DMS 273 (cell line): ENCODE data around the gene SCAF11.

Source experiments
- DNase-seq: peaks from one replicate; lab custom pipeline; 2025; ENCODE audit not compliant: unreplicated experiment; lab: John Stamatoyannopoulos, UW

The SCAF11 gene

GRCh38 chr12:45930369-45930768 lies 60.0 kb downstream of the SCAF11 start:
- no peak for DNase-seq

DNA sequence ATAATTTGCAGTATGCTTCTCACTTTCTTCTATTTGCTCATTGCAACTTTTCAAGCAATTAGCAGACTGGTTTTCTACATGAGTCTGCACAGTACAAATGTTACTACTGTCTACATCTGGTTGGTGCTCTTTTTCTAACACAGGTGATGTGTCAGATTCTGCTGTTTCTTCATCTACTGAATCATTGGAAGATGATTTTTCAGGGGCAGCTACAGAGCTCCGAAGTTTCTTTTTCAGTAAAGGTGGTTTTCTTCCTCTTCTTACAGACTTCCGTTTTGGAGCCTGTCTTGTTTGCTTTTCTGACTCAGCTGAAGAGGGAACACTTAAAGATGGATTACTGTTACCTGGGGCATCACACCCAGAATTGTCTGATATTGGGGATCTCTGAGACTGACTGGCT lies 62.1 kb downstream of the SCAF11 start:
- no peak for DNase-seq

DNA sequence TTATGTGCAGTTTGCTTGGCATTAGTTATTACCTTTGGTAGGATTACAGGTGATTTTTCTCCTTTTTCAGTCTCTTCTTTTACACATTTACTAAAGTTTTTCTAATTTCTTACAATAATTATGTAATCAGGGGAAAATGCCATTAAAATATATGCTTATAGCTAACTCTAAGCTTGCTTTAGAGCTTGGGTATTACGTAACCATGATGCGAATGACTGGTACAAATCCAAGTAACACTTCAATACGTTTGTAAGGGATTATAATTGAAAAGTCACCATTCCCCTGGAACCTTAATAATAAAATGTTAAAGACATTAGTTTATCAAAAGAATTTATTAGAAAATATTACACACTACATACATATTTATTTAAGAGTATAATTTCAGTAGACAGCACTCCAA lies 71.6 kb downstream of the SCAF11 start:
- no peak for DNase-seq

GRCh38 chr12:45915405-45915804 lies 75.0 kb downstream of the SCAF11 start:
- no peak for DNase-seq

GRCh38 chr12:45914090-45914489 lies 76.3 kb downstream of the SCAF11 start:
- peak; percentile 19 for DNase-seq

DNA sequence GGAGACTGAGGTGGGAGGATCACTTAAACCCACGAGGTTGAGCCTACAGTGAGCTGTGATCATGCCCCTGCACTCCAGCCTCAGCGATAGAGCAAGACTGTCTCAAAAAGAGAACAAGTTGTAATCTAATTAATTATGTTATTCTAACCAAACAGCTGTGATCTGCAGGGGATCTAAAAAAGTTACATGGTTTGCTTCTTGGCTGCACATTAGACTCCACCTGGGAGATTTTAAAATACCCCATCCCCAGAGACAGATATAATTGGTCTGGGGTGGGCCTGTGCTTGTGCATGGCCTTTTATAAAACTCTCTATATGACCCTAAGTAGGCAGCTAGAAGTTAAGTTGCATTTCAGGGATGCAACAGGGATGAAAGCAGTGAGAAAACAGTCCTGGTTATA lies 76.7 kb downstream of the SCAF11 start:
- DNase-seq: peak; percentile 3

DNA sequence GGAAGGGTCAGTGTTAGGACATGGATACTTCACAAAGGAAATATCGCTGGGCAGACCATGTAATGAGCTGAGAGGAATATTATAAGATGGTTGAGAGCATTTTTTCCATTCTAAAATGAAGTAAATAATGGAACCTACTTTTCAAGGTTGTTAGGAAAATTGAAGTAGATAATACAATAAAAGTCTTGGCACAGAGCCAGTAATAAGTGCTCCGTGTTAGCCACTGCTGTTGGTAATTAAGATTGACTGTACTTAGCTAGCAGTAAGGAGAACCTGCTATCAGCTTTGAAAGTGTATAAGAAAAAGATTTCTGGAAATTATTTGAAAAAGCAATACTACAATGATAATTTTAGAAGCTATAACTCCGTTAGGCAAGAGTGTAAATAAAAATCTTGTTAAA lies 77.6 kb downstream of the SCAF11 start:
- peak; percentile 7 for DNase-seq

DNA sequence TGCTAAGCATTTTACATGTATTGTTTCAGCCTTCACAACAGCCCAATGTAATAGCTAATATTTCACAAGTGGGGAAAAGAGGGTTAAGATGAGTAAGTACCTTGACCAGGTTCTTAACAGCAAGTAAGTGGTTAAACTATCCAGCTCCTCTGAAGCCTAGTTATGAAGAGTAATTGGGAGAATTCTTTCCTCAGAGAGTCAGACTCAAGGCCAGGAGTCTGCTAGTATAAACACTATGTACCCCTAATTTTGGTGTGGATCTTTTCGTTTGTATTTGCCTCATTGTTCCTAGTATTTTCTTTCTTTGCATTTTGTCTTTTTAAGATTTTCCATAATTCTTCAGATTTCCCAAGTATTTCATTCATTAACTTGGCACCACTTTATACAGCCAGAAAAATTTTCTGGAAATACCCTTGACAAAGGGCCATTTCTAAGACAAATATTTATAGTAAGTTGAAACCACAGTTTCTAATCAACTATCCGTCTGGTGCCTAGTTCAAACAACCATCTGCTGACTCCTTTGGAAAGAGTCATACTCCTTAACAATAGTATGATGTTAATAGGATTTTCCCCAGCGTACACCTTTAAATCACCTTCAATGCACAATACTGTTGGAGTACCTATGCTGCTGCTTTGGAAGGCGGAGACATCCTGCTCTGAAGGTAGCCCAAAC lies 81.2 kb downstream of the SCAF11 start:
- peak; percentile 50 for DNase-seq

GRCh38 chr12:45907955-45908354 lies 82.4 kb downstream of the SCAF11 start:
- no peak for DNase-seq

- DNase-seq: no peak
These were observed 92.3 kb downstream of the SCAF11 start for GRCh38 chr12:45898094-45898493.

DNA sequence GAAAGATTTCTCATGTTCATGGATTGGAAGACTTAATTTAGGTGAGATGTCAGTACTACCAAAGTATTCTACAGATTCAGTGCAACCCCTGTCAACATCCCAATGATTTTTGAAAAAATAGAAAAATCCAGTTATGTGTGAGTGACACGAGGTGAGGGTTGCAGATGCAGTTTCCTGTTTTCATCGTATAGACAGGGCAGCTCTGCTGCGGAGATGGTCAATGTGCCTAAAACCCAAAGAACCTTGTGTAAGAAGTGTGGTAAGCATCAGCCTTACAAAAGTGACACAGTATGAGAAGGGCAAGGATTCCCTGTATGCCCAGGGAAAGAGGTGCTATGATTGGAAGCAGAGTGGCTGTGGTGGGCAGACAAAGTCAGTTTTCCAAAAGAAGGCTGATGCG lies 94.4 kb downstream of the SCAF11 start:
- DNase-seq: no peak

- DNase-seq: no peak
These were observed 97.1 kb downstream of the SCAF11 start for GRCh38 chr12:45893240-45893639.

DNA sequence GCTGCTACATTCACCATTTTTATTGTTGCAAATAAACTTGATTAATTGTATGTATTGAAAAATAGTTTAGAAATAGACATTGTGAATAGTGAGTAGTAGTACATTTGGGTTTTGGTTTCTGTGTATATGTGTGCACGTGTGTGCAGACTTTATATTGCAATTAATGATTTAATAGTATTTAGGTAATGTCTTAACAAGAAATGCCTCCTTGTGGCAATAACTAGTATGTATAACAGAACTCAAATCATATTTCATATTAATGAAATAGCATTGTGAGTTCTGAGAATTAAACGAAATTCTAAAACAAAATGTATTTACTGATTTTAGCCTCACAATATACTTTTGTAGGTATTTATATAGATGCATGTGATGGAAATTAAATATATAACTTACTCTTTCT lies 100.1 kb downstream of the SCAF11 start:
- no peak for DNase-seq

- no peak for DNase-seq
These were observed 102.8 kb downstream of the SCAF11 start for GRCh38 chr12:45887544-45887943.

DNA sequence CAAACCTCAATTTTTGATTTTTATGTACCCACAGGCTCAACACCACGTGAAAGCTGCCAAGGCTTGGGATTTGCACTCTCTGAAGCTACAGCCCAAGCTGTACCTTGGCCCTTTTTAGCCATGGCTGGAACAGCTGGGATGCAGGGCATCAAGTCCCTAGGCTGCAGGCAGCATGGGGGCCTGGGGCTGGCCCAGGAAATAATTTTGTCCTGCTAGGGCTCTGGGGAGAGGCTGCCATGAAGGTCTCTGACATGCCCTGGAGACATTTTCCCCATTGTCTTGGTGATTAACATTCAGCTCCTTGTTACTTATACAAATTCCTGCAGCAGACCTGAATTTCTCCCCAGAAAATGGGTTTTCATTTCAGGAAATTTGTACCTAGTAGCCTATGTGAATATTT lies 103.7 kb downstream of the SCAF11 start:
- DNase-seq: no peak

DNA sequence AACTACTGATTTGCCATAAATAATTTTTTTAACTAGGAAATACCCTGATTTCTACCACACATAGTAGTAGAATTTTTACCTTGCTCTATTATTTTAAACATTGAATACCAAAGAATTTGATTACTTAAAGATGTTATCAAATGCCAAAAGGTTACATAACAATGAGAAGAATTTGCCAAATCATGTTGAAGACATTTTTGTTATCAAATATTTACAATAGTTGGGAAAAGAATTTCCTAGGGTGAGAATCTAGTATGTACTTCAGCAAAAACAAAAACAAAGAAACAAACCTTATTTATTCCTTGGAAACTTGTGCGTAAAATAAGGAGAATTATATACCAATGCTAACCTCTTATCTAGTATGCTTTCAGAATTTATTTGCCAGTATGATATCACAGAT lies 107.2 kb downstream of the SCAF11 start:
- DNase-seq: no peak

- peak; percentile 26 for DNase-seq
These were observed 109.8 kb downstream of the SCAF11 start for GRCh38 chr12:45880533-45880932.

GRCh38 chr12:45879363-45879895 lies 110.9 kb downstream of the SCAF11 start:
- no peak for DNase-seq

GRCh38 chr12:45878630-45879255 lies 111.6 kb downstream of the SCAF11 start:
- no peak for DNase-seq

GRCh38 chr12:45877069-45877468 lies 113.3 kb downstream of the SCAF11 start:
- DNase-seq: no peak

DNA sequence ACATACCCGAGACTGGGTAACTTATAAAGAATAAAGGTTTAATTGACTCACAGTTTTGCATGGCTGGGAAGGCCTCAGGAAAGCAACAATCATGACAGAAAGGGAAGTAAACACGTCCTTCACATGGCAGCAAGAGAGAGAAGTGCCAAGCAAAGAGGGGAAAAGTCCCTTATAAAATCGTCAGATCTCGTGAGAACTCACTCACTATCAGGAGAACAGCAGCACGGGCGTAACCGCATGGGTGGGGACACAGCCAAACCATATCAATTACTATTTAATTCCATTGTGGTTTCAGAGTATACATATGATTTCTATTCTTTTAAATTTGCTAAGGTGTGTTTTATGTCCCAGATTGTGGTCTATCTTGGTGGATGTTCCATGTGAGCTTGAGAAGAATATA lies 117.9 kb downstream of the SCAF11 start:
- no peak for DNase-seq
